ENCODE measurements around the gene POGLUT3. TPM values are rescaled to one million over a fixed set of nuclear protein-coding genes. Genes with fewer than 3 reads are reported as not detected.

The POGLUT3 gene
- total and polyA plus RNA-seq, 9 of the 15 experiments (the other 6 are each of a cell fraction or from before 2014, with no cell fraction given) = 4.6 to 29.7 (median 17.8) TPM

- TF ChIP-seq ARID3A (IDR thresholded peaks at IDR 0.05; ENCODE audit: borderline replicate concordance, low read depth, low read length) (no peak), RFX7 (CRISPR knock-in tag; IDR thresholded peaks at IDR 0.05) (no peak), ZNF699 (CRISPR knock-in tag; IDR thresholded peaks at IDR 0.05; ENCODE audit: insufficient replicate concordance) (no peak), ZFX (CRISPR knock-in tag; IDR thresholded peaks at IDR 0.05) (peak; percentile 96), TSC22D4 (tag; IDR thresholded peaks at IDR 0.05) (no peak), HNRNPL (IDR thresholded peaks at IDR 0.05; ENCODE audit: low read depth, low read length) (peak; percentile 32; the same call in 1 of the 2 replicates), PHF8 (IDR thresholded peaks at IDR 0.05; ENCODE audit: borderline replicate concordance, low read length) (peak; percentile 77; the same call in 1 of the 2 replicates), SAP30 (IDR thresholded peaks at IDR 0.05; ENCODE audit: borderline replicate concordance, insufficient read depth, low read depth, low read length, poor library complexity, severe bottlenecking) (peak; percentile 60), NR3C1 (CRISPR knock-in tag; IDR thresholded peaks at IDR 0.05) (peak; percentile 98), CXXC5 (CRISPR knock-in tag; IDR thresholded peaks at IDR 0.05) (peak; percentile 91), POLR2H (tag; IDR thresholded peaks at IDR 0.05; ENCODE audit: low read depth) (peak; percentile 63; the same call in 1 of the 2 replicates), GABPB1 (CRISPR knock-in tag; IDR thresholded peaks at IDR 0.05) (peak; percentile 79), TRIM24 (IDR thresholded peaks at IDR 0.05) (peak; percentile 81), ATF2 (CRISPR knock-in tag; IDR thresholded peaks at IDR 0.05) (peak; percentile 62; the same call in 1 of the 2 replicates), NCOR1 (IDR thresholded peaks at IDR 0.05) (no peak), GTF3C2 (IDR thresholded peaks at IDR 0.05; ENCODE audit: borderline replicate concordance, extremely low read depth, insufficient read length) (no peak), ZNF232 (CRISPR knock-in tag; IDR thresholded peaks at IDR 0.05) (peak; percentile 95), POLR2G (IDR thresholded peaks at IDR 0.05; ENCODE audit: low read depth, low read length) (peak; percentile 96)
Observed at GRCh38 chr11:108498046-108498815, at the start of gene POGLUT3 (continued).

All from K562 (cell line).